ENCODE measurements around the gene GOLGA8T. TPM values are rescaled to one million over a fixed set of nuclear protein-coding genes. Genes with fewer than 3 reads are reported as not detected.
"Not testable (repeated sequence)": the region's sequence is repeated elsewhere in the genome, so short reads cannot be mapped to it uniquely, and the experiment has no call there.

GOLGA8T gene, protein sequence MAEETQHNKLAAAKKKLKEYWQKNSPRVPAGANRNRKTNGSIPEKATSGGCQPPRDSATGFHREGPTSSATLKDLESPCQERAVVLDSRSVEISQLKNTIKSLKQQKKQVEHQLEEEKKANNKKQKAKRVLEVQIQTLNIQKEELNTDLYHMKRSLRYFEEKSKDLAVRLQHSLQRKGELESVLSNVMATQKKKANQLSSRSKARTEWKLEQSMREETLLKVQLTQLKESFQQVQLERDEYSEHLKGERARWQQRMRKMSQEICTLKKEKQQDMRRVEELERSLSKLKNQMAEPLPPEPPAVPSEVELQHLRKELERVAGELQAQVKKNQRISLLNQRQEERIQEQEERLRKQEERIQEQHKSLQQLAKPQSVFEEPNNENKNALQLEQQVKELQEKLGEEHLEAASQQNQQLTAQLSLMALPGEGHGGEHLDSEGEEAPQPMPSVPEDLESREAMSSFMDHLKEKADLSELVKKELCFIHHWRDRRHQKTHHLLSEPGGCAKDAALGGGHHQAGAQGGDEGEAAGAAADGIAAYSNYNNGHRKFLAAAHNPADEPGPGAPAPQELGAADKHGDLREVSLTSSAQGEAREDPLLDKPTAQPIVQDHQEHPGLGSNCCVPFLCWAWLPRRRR
- polyA plus RNA-seq (2014; cell fraction: cytosol; rRNA removed), result 0.82 TPM in 1 of 2 replicates, not detected in the other
- 0.10 and 1.8 TPM in 2 replicates for polyA plus RNA-seq (2014; cell fraction: nucleus; rRNA removed)

DNA sequence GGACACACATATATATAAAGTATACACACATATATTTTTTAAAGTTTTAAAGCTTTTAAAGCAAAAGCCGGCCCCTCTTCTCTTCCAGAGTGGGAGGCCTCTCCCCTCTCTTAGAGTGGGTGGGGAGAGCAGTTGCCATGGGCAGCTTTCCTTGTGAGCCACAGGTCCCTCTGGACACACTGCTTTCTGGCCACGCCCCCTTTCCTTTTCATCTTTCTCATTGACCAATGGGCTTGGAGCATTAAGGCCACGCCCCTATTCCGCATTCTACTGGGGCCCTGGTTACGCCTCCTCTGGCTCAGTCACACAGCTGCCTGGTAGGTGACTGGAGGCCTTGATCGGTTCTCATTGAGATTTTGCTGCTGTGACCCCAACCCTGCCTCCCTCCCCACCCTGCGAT is at the start of gene GOLGA8T:
TSS of gene GOLGA8T (plus strand) at position 301 of the 400 bp plus-strand sequence. CDS start at position 399, 98 bp downstream.
- not testable (repeated sequence) for DNase-seq (ENCODE audit: low spot score)

DNA sequence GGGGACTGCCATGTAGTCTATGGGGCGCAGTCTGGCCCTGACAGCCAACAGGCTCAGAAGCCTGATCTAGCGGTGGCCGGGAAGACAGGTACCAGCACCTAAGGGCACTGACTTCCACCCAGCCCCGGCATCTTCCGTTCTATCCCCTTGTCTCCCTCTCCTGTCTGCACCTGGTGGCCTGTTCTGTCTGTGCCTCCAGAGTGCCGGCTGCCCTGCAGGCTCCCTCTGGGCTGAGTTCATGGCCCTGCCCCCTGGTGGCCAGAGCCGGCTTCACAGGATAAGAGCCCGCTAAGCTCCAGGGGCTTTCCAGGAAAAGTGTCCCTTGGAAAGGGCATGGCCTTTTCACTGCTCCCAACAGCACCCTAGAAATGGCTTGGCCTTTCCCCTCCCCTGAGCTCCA is 37.0 kb upstream of the GOLGA8T start:
- not testable (repeated sequence) for DNase-seq (ENCODE audit: low spot score)

DNA sequence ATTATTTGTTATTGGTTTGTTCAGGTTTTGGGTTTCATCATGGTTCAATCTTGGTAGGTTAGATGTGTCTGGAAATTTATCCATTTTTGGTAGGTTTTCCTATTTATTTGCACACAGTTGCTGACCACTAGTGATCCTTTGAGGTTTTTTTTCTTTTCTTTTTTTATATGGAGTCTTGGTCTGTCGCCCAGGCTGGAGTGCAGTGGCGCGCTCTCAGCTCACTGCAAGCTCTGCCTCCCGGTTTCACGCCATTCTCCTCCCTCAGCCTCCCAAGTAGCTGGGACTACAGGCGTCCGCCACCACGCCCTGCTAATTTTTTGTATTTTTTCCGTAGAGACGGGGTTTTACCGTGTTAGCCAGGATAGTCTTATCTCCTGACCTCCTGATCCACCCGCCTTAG is 32.0 kb upstream of the GOLGA8T start:
- not testable (repeated sequence) for DNase-seq (ENCODE audit: low spot score)

DNA sequence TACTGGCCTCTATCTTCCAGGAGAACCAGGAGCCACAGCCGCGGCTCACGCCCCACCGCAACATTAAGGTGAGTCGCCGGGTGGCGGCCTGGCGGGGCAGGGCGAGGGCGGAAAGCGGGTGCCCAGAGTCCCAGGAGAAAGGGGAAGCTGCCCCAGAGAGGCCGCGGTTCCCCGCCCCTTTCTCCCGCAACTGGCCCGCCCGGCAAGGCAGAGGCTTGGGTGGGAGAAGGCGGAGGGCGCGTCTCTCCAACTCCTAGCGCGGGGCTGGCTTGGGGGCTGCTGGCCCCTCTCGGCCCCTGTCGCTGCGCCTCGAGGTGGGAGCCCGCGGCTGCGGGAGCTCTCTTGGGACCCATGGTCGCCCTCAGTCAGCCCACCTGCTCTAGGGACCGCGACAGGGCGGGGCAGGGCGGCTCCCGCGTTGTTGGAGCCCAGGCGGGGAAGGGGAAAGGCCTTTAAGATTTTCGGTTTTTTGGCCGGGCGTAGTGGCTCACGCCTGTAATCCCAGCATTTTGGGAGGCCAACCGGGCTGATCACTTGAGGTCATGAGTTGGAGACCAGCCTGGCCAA is 30.8 kb upstream of the GOLGA8T start:
- not testable (repeated sequence) for DNase-seq (ENCODE audit: low spot score)

DNA sequence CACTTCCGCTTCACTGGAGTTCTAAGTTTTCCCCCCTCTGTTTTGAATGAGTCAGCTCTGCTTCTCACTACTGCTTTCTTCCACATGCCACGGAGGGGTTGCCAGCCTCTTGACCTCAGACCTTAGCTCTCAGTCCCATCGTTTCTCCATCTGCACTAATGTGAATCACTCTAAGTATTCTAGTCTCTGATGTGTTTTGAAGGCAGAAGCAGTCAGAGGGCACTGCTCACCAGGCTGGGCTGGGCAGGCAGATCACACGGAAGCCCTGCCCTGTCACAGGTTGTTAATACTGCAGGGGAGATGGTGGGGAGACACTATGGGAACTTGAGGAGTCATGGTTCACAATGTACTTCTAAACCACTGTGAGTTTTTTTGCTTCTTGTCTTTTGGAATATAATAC is 24.3 kb upstream of the GOLGA8T start:
- not testable (repeated sequence) for DNase-seq (ENCODE audit: low spot score)

DNA sequence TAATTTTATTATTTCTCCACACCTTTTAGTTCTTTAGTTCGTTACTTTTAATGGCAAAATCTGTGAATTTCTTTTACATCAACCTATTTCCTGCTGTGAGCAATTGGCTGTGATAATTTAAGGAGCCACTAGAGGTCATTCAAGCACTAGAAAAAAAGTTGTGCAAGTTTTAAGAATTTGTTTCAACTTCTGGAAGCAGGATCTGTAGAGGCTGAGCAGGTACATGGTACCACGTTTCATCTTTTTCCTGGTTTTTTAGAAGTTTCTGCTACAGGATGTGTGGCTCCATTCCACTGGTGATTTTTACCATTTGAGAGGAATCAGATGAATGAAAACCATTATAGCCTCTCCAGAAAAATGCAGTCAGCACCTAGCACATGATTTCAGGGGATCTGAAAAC is 4.8 kb upstream of the GOLGA8T start:
- DNase-seq (ENCODE audit: low spot score), result not testable (repeated sequence)

DNA sequence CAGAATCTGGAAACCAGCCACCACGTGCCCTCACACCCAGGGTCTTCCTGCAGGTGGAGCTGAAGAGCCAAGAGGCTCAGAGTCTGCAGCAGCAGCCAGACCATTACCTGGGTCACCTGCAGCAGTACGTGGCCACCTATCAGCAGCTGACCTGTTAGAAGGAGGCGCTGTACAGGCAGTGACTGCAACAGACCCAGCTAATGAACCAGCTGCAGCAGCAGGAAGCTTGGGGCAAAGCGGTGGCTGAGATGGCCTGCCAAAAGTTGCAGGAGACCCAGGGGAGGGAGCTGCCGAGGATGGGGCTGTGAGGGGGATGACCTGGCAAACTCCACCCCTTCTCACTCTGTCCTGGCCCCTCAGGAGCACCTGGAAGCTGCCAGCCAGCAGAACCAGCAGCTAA is 8.4 kb downstream of the GOLGA8T start:
- DNase-seq (ENCODE audit: low spot score), result not testable (repeated sequence)

DNA sequence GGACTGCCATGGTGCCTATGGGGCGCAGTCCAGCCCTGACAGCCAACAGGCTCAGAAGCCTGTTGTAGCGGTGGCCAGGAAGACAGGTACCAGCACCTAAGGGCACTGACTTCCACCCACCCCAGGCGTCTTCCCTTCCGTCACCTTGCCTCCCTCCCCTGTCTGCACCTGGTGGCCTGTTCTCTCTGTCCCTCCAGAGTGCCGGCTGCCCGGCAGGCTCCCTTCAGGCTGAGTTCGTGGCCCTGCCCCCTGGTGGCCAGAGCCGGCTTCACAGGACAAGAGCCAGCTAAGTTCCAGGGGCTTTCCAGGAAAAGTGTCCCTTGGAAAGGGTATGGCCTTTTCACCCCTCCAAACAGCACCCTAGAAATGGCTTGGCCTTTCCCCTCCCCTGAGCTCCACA is 15.0 kb downstream of the GOLGA8T start:
- DNase-seq (ENCODE audit: low spot score), result not testable (repeated sequence)

DNA sequence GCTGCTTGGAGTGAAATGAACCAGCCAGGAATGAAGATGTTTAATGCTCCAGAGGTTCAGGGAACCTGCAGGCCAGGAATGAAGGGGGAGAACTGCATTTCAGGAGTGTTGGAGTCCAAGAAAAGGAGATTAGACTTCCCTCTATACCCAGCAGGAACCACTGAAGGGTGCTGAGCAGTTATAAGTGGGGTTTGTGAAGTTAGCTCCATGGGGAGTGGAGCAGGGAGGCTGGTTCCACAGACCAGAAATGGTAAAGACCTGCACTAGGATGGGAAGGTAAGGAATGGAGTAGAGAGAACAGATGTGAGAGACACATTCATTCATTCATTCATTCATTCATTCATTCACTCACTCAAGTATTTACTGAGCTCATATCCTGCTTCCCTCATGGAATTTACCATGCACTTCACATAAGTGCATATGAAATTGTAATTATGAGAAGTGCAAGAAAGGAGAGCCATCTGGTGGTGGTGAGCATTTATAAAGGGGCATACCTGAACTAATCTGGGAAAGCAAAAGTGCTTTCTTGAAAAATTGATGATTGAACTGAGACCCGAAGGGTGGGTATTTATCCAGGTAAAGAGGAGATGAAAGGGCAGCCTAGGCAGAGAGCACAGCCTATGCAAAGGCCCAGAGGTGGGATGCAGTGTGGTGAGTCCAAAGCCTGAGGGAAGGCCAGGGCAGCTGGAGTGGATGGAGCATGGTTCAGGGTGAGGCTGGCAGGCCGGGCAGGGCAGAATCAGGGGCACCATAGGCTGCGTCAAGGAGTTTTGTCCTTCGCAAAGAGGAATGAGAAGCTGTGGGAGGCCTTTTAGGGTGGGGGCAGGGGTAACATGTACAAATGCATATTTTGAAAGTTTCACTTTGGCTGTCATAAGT is 27.9 kb downstream of the GOLGA8T start:
- DNase-seq (ENCODE audit: low spot score), result not testable (repeated sequence)

DNA sequence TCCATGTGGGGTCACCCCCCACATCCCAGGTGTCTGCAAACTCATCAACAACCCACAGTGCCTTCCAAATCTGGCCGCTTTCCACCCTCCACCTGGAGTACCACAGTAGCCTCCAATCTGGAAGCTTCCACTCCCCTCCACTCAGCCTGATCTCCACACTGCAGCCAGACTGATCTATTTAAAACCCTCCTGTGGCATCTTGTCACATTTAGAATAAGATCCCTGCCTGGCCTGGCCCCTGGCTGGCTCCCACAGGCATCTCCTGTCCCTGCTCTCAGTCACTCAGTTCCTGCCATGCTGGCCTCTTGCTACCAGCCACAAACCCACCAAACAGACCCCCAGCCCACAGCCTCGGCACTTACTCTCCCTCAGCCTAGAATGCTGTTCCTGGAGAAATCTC is 28.9 kb downstream of the GOLGA8T start:
- not testable (repeated sequence) for DNase-seq (ENCODE audit: low spot score)

DNA sequence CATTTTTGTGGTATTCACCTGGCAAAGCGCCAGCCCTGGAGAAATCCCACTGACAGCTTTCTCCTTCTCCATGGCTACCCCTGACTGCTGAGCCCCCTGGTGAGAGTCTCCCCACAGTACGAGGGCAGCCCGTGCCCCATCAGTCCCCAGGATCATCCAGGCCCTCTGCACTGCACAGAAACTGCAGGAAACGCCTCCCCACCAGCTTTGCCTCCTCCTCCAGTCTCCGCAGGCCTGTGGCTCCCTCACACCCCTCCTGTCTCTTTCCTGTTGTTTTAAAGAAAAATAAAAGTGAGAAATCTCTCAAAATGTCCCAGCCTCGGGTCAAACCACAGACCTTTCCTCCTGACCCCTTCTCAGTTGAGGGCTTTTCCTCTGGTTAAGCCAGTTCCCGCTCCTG is 29.4 kb downstream of the GOLGA8T start:
- DNase-seq (ENCODE audit: low spot score), result not testable (repeated sequence)

DNA sequence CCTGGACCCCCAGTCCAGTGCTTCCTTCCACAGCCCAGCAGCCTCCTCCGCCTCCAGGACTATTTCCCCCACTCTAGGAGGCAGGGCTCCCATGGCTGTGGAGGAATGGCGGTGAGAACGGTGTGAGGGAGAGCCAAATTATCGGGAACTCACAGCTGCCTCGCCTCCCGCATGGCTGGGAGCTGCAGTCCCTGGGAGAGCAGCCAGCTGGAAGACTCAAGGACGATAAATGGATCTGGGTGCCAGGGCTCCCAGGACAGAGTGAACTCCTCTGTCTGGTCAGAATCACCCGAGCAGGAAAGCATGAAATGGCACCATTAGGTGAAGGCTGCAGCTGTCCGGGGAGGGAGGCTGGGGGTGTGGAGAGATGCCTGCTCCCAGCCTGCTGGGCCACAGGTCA is 32.6 kb downstream of the GOLGA8T start:
- DNase-seq (ENCODE audit: low spot score), result not testable (repeated sequence)

DNA sequence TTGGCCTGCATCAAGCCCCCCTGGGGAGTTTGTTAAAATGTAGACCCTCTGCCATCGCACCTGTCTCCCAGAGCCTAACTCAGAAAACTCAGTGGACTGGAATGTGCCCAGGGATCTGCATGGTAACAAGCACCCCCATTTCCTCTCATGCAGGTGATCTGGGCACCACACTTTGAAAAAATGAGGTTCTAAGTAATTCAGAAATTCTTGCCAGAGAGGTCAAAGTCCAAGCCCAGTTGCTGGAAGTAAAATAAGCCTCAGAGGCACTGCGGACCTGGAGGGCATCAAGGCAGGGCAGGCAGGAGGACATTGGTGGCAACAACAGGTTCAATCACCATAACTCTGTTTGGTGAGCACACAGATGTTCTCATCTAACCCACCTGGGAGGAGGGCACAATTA is 33.0 kb downstream of the GOLGA8T start:
- DNase-seq (ENCODE audit: low spot score), result not testable (repeated sequence)

DNA sequence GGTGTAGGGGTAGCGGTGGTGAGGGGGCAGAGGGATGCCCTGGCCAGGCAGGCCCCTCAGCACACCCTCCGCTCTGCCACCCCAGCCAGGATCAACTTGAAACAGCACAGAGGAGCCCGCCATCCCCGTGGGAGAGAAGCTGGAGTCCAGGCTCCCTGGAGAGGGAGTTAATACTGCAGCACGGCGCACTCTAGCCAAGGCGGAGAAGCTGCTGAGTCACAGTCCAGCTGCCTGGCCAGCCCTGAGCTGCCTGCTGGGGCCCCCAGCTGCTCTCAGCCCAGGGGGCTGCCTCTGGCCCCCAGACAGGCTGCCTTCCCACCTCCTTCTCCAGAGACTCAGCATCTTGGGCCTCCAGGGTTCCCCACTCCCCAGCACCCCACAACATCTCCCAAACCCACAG is 36.6 kb downstream of the GOLGA8T start:
- not testable (repeated sequence) for DNase-seq (ENCODE audit: low spot score)

DNA sequence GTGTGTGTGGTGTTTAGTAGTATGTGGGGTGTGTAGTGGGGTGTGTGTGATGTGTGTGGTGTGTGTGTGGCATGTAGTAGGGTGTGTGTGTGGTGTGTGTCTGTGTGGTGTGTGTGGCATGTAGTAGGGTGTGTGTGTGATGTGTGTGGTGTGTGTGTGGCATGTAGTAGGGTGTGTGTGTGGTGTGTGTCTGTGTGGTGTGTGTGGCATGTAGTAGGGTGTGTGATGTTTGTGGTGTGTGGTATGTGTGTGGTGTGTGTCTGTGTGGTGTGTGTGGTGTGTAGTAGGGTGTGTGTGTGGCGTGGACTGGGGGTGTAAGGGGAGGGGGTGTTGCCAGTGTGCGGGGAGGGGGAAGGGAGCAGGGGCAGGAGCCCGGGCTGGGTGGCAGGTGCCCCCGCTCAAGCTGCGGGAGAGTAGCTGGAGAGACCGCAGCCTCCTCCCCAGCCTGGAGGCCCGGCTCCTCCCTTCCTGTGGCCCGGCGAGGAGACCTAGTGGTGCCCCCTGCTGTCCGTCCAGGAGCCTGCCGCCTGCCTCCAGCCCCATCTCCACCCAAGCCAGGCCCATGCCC is 38.3 kb downstream of the GOLGA8T start:
- peak; percentile 19 for DNase-seq (ENCODE audit: low spot score)

DNA sequence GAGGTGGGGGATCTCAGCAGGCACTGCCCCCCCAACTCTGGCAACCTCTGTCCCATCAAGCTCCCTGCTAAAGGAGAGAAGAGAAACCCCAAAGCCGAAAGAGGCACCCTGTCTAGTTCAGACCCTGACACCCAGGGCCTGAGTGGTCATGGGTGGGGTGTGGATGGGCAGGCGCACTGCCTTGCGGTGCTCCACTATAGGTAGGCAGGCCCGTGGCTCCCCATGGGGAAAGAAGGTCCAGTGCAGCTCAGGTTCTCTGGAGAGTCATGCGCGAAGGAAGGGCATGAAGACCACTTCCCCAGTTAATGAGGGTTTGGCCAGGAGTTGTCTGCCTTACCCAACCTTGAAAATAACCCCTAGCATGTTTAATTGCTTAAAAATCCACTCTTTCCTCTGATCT is 40.4 kb downstream of the GOLGA8T start:
- DNase-seq (ENCODE audit: low spot score), result peak; percentile 0

DNA sequence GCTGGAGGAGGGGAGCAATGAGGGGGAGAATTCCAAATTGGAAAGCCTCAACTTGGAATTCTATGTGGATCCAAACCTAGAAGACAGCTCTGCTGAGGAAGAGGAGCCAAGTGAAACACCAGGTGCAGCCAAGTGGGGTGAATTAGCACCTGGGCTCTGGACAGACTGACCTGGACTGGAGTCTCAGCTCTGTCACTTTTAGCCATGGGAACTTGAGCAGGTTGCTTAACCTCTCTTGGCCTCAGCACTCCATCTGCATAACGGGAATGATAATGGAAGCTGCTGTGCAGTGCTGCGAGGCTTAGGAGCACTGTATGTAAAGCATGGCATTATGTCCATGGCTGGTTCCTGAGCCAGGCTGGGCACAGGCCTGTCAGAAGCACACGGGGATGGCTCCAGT is 41.8 kb downstream of the GOLGA8T start:
- not testable (repeated sequence) for DNase-seq (ENCODE audit: low spot score)

DNA sequence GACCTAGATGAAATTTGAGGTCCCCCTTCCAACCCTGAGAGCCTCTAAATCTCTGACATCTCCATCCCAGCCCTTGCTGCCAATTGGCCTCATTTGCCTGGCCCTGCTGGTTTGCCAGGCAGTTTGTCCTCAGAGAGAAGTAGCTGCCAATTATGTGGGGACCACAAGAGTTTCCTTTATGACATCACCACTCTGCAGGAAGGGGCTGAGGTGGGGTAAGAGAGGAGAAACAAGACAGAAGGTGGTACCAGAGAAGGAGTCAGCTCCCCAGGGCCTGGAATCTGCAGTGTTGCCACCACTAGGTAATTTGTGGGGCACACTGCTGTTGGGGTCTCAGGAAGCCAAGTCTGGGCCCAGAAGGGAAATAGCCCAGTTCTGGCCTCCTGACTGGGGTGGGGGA is 45.0 kb downstream of the GOLGA8T start:
- not testable (repeated sequence) for DNase-seq (ENCODE audit: low spot score)

DNA sequence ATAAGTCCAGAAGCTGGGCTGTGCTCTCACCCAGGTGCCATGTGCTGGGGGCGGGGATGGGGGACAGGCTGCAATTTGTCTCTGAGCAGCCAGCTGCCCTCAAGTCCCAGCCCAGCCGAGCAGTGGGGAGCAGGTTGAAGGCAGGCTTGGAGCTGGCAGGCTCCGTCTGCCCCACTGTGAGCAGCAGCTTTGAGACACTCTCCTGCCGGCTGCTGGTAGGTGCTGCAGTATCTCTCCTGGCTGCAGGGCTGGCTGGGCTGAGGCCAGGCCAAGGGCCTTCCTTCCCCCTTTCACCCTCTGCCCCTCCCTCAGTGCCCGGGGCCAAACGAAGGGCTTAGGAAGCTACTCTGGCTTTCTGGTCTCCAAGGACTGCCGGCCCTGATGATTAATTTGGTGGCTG is 50.6 kb downstream of the GOLGA8T start:
- not testable (repeated sequence) for DNase-seq (ENCODE audit: low spot score)

DNA sequence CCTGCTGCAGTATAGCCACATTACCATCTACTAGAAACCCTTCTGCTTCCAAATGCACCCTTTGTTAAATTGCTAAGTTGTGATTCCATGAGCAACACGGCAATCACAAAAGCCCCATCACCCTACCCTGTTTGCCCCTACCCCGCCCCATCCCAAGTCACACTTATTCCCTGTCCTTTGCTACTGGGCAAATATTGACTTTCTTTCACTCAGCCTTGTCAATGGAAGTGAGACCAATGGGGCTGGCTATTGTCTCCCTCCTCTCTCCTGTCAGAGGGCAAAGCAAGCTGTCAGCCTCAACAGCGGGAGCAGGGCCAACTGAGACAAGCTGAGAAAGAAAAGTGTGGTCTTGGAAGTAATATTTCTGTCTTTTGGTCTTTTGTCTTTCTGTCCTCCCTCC is 52.6 kb downstream of the GOLGA8T start:
- not testable (repeated sequence) for DNase-seq (ENCODE audit: low spot score)

DNA sequence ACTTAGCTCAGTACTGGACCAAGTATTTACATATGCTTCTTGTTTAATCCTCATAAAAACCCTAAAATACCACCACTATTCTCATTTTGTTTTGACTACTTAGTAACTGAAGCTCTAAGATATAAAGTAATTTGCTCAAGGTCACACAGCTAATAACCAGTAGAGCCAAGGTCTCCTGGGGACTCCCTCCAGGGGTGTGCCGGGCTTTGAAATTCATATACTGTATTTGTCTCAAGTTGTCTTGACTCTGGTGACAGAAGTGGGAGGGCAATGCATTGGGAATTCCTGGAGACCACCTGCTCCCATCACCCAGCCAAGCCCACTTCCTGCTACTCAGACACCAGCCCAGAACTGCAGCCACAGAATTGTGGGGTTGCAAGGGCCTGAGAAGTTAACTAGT is 54.9 kb downstream of the GOLGA8T start:
- DNase-seq (ENCODE audit: low spot score), result not testable (repeated sequence)

Data from SK-N-DZ (cell line).